Muscle layer of colon (tissue), 2 donors: Measurements from ENCODE around the gene MYH8.

ENCODE experiments used
- H3K27ac ChIP-seq: one replicate; pipeline ENCODE4 v1.7.0; 2013; ENCODE audit warnings: low read depth, mild to moderate bottlenecking, low read length, moderate library complexity
- H3K27me3 ChIP-seq, 2 donors: one replicate each; pipeline ENCODE4 v1.7.0; 2013; ENCODE audit warnings: low read length in 2 of 2, mild to moderate bottlenecking in 2 of 2; ENCODE audit not compliant: insufficient read depth in 2 of 2, control insufficient read depth in 1 of 2
- H3K36me3 ChIP-seq: one replicate; pipeline ENCODE4 v1.7.0; 2013; ENCODE audit warnings: mild to moderate bottlenecking, low read length; ENCODE audit not compliant: insufficient read depth
- H3K4me1 ChIP-seq: one replicate; pipeline ENCODE4 v1.7.0; 2013; ENCODE audit warnings: mild to moderate bottlenecking, low read length; ENCODE audit not compliant: insufficient read depth
- H3K4me3 ChIP-seq, 2 donors: one replicate each; pipeline ENCODE4 v1.7.0; 2013; ENCODE audit warnings: low read length in 2 of 2, low read depth in 1 of 2, mild to moderate bottlenecking in 1 of 2, moderate library complexity in 1 of 2
- H3K9ac ChIP-seq: one replicate; pipeline ENCODE4 v1.7.0; 2013; ENCODE audit warnings: low read length
- H3K9me3 ChIP-seq: one replicate; pipeline ENCODE4 v1.7.0; 2013; ENCODE audit warnings: mild to moderate bottlenecking, low read length
- donor health status: abdominal sarcoma.
- donor health status: Adenocarcinoma of cecum.

MYH8 gene

DNA sequence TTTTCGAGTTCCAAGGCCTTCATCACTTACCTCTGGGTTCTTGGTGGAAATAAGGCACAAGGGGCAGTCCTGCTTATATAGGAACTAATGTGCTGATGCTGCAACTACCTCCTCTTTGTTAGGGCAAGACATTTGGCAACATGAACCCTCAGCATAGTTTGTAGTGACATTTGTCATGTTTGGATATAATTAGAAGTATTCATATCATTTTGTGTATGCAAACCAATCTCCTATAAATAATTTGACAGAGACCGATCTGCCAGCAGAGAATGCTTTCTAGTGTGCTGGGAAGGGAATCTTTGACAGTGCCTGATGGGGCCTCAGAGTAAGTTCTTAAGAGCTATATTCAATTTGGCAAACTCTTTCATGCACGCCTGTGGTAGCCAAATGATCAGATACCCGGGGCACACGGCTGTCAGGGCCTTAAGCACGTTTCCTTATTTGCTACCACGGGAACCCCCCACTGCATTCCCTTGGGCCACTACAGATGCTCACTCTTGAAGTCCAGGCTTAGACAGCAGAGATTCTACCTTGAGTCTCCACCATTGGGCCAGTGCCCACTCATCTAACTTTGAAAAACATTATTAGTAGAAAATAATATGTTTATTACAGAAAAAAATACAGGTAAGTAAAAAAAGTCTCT lies at the start of gene MYH8:
Gene MYH8 (minus strand): TSS at position 51 of the 643 bp plus-strand sequence. CDS start 1,723 bp downstream, outside the sequence.
- H3K36me3 ChIP-seq = no peaks in the 10 kb centered on the region
- H3K4me1 ChIP-seq = no peaks in the 10 kb centered on the region
- no peaks in the 10 kb centered on the region for H3K27me3 ChIP-seq
- H3K9me3 ChIP-seq = no peaks in the 10 kb centered on the region
- no peak within 1 kb of the TSS for H3K9ac ChIP-seq
- no peak within 1 kb of the TSS for H3K4me3 ChIP-seq
- H3K27ac ChIP-seq = no peak within 1 kb of the TSS

- H3K27ac ChIP-seq = no peak within 1 kb of the TSS
- no peaks in the 10 kb centered on the region for H3K9me3 ChIP-seq
- no peaks in the 10 kb centered on the region for H3K4me1 ChIP-seq
- H3K36me3 ChIP-seq = no peaks in the 10 kb centered on the region
- H3K9ac ChIP-seq = no peak within 1 kb of the TSS
- H3K27me3 ChIP-seq = no peaks in the 10 kb centered on the region
- H3K4me3 ChIP-seq = no peak within 1 kb of the TSS
Measured at GRCh38 chr17:10469459-10469858, 47.7 kb upstream of the MYH8 start, which contains the start of gene MYH4. TSS of gene MYH4 (minus strand) at chr17:10469559. CDS start at chr17:10466745, 2,814 bp downstream.

GRCh38 chr17:10463402-10463801 lies 41.7 kb upstream of the MYH8 start:
- no peaks in the 10 kb centered on the region for H3K9me3 ChIP-seq
- H3K27me3 ChIP-seq = no peaks in the 10 kb centered on the region
- H3K36me3 ChIP-seq = no peaks in the 10 kb centered on the region
- no peak overlapping the region for H3K27ac ChIP-seq
- no peak overlapping the region for H3K4me3 ChIP-seq
- no peak overlapping the region for H3K9ac ChIP-seq
- H3K4me1 ChIP-seq = no peaks in the 10 kb centered on the region

DNA sequence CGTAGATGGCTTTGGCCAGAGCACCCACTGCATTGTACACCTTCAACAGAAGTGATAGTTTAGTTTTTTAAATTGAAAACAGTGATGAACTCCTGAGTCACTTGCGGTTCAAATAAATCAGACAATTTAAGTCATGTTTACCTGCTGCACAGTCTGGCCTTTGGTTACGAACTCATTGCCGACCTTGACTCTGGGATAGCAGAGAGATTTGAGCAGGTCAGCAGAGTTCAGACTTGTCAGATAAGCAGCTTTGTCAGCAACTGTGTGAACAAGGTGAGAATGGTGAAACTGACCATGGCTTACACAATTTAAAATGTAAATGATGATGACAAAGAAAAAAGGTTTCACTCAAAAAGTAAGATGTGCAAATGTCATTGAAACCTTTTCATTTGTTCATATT lies 38.3 kb upstream of the MYH8 start:
- H3K36me3 ChIP-seq = no peaks in the 10 kb centered on the region
- no peaks in the 10 kb centered on the region for H3K9me3 ChIP-seq
- no peak overlapping the region for H3K9ac ChIP-seq
- H3K4me1 ChIP-seq = no peaks in the 10 kb centered on the region
- H3K27ac ChIP-seq = no peak overlapping the region
- H3K4me3 ChIP-seq = no peak overlapping the region
- no peaks in the 10 kb centered on the region for H3K27me3 ChIP-seq

GRCh38 chr17:10458701-10459100 lies 37.0 kb upstream of the MYH8 start:
- no peaks in the 10 kb centered on the region for H3K9me3 ChIP-seq
- H3K4me1 ChIP-seq = no peaks in the 10 kb centered on the region
- no peak overlapping the region for H3K4me3 ChIP-seq
- H3K27ac ChIP-seq = no peak overlapping the region
- H3K27me3 ChIP-seq = no peaks in the 10 kb centered on the region
- H3K9ac ChIP-seq = no peak overlapping the region
- no peaks in the 10 kb centered on the region for H3K36me3 ChIP-seq

DNA sequence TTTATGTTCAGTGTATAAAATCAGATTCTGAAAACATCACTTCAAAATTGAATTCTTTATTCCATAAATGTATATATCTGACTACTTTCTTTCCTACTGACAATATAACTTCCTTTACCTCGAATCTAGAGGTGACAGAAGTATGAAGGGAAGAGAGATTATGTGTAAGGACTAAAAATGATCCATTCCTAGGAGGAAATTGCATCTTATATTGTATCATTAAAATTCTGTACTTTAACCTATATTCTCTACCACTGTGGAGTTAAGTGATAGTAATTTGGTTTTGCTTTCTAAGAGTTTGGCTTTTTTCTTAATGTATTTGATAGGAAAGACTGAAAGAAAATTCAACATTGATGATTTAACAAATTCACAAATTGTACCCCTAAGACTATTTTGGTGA lies 36.2 kb upstream of the MYH8 start:
- Histone ChIP-seq H3K4me1 (no peaks in the 10 kb centered on the region), H3K9me3 (no peaks in the 10 kb centered on the region), H3K4me3 (no peak overlapping the region), H3K27me3 (no peaks in the 10 kb centered on the region), H3K9ac (no peak overlapping the region), H3K36me3 (no peaks in the 10 kb centered on the region), H3K27ac (no peak overlapping the region)

- H3K36me3 ChIP-seq = no peaks in the 10 kb centered on the region
- no peaks in the 10 kb centered on the region for H3K27me3 ChIP-seq
- no peak overlapping the region for H3K9ac ChIP-seq
- no peak overlapping the region for H3K4me3 ChIP-seq
- H3K9me3 ChIP-seq = no peaks in the 10 kb centered on the region
- no peaks in the 10 kb centered on the region for H3K4me1 ChIP-seq
- H3K27ac ChIP-seq = no peak overlapping the region
Measured at GRCh38 chr17:10447026-10447931, 25.5 kb upstream of the MYH8 start.

- H3K36me3 ChIP-seq = no peaks in the 10 kb centered on the region
- no peaks in the 10 kb centered on the region for H3K4me1 ChIP-seq
- no peaks in the 10 kb centered on the region for H3K27me3 ChIP-seq
- no peak overlapping the region for H3K27ac ChIP-seq
- no peak overlapping the region for H3K9ac ChIP-seq
- H3K4me3 ChIP-seq = no peak overlapping the region
- H3K9me3 ChIP-seq = no peaks in the 10 kb centered on the region
Measured at GRCh38 chr17:10439816-10440215, 18.1 kb upstream of the MYH8 start.

DNA sequence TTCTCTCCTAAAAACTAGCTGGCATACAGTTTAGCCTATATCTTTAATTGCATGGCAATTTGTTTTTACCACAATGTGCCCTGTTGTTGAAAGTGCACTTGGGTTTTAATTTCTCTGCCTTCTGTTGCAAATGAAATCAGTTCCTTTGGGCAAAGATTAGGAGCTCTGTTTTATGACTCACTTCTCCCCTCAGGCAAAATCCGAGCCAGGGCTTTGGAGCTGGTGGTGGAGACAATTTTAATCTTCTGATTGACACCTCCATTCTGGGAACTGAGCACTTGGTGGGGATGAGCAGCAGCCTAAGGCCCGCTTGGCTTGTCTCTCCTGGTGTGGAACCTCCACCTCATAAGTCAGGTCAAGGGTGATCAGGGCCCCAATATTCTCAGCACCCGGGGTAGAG lies 13.3 kb upstream of the MYH8 start:
- H3K9ac ChIP-seq = no peak overlapping the region
- H3K9me3 ChIP-seq = no peaks in the 10 kb centered on the region
- no peak overlapping the region for H3K4me3 ChIP-seq
- H3K27me3 ChIP-seq = no peaks in the 10 kb centered on the region
- no peaks in the 10 kb centered on the region for H3K36me3 ChIP-seq
- no peak overlapping the region for H3K27ac ChIP-seq
- no peaks in the 10 kb centered on the region for H3K4me1 ChIP-seq

DNA sequence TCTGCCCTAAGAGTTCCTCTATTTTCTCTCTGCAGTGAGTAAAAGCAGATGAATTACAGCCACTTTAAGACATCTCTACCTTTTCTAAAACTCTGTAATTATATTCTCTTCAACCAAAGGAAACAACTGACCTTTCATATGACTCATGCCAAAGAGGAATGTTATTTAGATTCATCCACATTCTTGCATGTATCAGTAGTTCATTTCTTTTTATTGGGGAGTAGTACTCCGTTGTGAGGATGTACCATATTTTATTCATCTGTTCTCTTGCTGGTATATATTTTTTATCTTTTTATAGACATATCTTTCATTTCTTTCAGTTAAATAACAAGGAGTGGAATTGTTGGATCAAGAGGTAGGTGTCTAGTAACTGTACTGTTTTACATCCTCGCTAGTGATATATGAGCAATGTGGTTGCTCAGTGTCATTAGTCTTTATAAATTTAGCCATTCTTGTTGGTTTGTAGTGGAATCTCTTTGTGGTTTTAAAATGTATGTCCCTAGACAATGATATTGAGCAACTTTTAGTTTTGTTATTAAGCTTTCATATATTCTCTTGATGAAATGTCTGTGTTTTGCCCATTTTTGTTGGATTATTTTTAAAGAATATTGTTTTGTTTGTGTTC lies 7.8 kb upstream of the MYH8 start:
- no peak overlapping the region for H3K27ac ChIP-seq

GRCh38 chr17:10428781-10429180 lies 7.0 kb upstream of the MYH8 start:
- no peaks in the 10 kb centered on the region for H3K27me3 ChIP-seq
- H3K27ac ChIP-seq = no peak overlapping the region
- no peak overlapping the region for H3K4me3 ChIP-seq
- no peaks in the 10 kb centered on the region for H3K36me3 ChIP-seq
- no peaks in the 10 kb centered on the region for H3K9me3 ChIP-seq
- H3K9ac ChIP-seq = no peak overlapping the region
- H3K4me1 ChIP-seq = peaks cover 4% of the 10 kb centered on the region

More for the DNA sequence above, 7.8 kb upstream of the MYH8 start:
- Histone ChIP-seq H3K36me3 (no peaks in the 10 kb centered on the region), H3K9ac (no peak overlapping the region), H3K9me3 (no peaks in the 10 kb centered on the region), H3K4me1 (peaks cover 4% of the 10 kb centered on the region), H3K27me3 (no peaks in the 10 kb centered on the region), H3K4me3 (no peak overlapping the region)
